ENCODE results near the gene DHODH.
"Not testable (repeated sequence)": the region's sequence is repeated elsewhere in the genome, so short reads cannot be mapped to it uniquely, and the experiment has no call there.

Gene DHODH

GRCh38 chr16:71974068-71974818, 34.3 kb upstream of the DHODH start:
- no peak overlapping the region for H3K9ac ChIP-seq
- H2AFZ ChIP-seq: no peak overlapping the region
- H3K79me2 ChIP-seq: no peaks in the 10 kb centered on the region
- no peaks in the 10 kb centered on the region for H3K36me3 ChIP-seq (ENCODE audit: control insufficient read depth, insufficient read depth, low read length)
- TF ChIP-seq CTCF (IDR thresholded peaks at IDR 0.05): no peak
- no peak overlapping the region for H3K4me3 ChIP-seq (ENCODE audit: low read depth, low read length)
- H3K27ac ChIP-seq: no peak overlapping the region
- H3K9me3 ChIP-seq (ENCODE audit: control insufficient read depth, low read length): no peaks in the 10 kb centered on the region
- H3K4me2 ChIP-seq (ENCODE audit: low read length): no peak overlapping the region
- no peaks in the 10 kb centered on the region for H3K4me1 ChIP-seq
- H3K27me3 ChIP-seq (ENCODE audit: control insufficient read depth, insufficient read depth, low read length): no peaks in the 10 kb centered on the region

GRCh38 chr16:71985262-71985974, 23.1 kb upstream of the DHODH start:
- Histone ChIP-seq H3K9me3 (ENCODE audit: control insufficient read depth, low read length) (no peaks in the 10 kb centered on the region), H3K9ac (no peak overlapping the region), H3K4me2 (ENCODE audit: low read length) (no peak overlapping the region), H3K27me3 (ENCODE audit: control insufficient read depth, insufficient read depth, low read length) (no peaks in the 10 kb centered on the region), H3K27ac (no peak overlapping the region), H2AFZ (no peak overlapping the region), H3K4me3 (ENCODE audit: low read depth, low read length) (no peak overlapping the region), H3K4me1 (no peaks in the 10 kb centered on the region), H3K79me2 (no peaks in the 10 kb centered on the region), H3K36me3 (ENCODE audit: control insufficient read depth, insufficient read depth, low read length) (no peaks in the 10 kb centered on the region)
- TF ChIP-seq CTCF (IDR thresholded peaks at IDR 0.05): no peak

GRCh38 chr16:71986131-71986530, 22.4 kb upstream of the DHODH start:
- H3K36me3 ChIP-seq (ENCODE audit: control insufficient read depth, insufficient read depth, low read length): no peaks in the 10 kb centered on the region
- H3K4me2 ChIP-seq (ENCODE audit: low read length): peak overlapping the region; percentile 40
- TF ChIP-seq CTCF (IDR thresholded peaks at IDR 0.05): no peak
- H3K27me3 ChIP-seq (ENCODE audit: control insufficient read depth, insufficient read depth, low read length): no peaks in the 10 kb centered on the region
- H3K4me3 ChIP-seq (ENCODE audit: low read depth, low read length): no peak overlapping the region
- H3K4me1 ChIP-seq: no peaks in the 10 kb centered on the region
- peak overlapping the region; percentile 13 for H2AFZ ChIP-seq
- H3K9me3 ChIP-seq (ENCODE audit: control insufficient read depth, low read length): no peaks in the 10 kb centered on the region
- H3K79me2 ChIP-seq: no peaks in the 10 kb centered on the region
- H3K27ac ChIP-seq: no peak overlapping the region
- H3K9ac ChIP-seq: no peak overlapping the region

GRCh38 chr16:71995038-71995437, 13.5 kb upstream of the DHODH start:
- no peaks in the 10 kb centered on the region for H3K4me1 ChIP-seq
- no peaks in the 10 kb centered on the region for H3K79me2 ChIP-seq
- no peaks in the 10 kb centered on the region for H3K27me3 ChIP-seq (ENCODE audit: control insufficient read depth, insufficient read depth, low read length)
- no peak overlapping the region for H2AFZ ChIP-seq
- H3K4me3 ChIP-seq (ENCODE audit: low read depth, low read length): no peak overlapping the region
- H3K9ac ChIP-seq: no peak overlapping the region
- no peak overlapping the region for H3K27ac ChIP-seq
- no peaks in the 10 kb centered on the region for H3K36me3 ChIP-seq (ENCODE audit: control insufficient read depth, insufficient read depth, low read length)
- H3K4me2 ChIP-seq (ENCODE audit: low read length): no peak overlapping the region
- no peak for TF ChIP-seq CTCF (IDR thresholded peaks at IDR 0.05)
- H3K9me3 ChIP-seq (ENCODE audit: control insufficient read depth, low read length): no peaks in the 10 kb centered on the region

- H3K27me3 ChIP-seq (ENCODE audit: control insufficient read depth, insufficient read depth, low read length); H3K36me3 ChIP-seq (ENCODE audit: control insufficient read depth, insufficient read depth, low read length); H2AFZ ChIP-seq; H3K9me3 ChIP-seq (ENCODE audit: control insufficient read depth, low read length); H3K79me2 ChIP-seq; H3K4me3 ChIP-seq (ENCODE audit: low read depth, low read length); H3K27ac ChIP-seq; H3K9ac ChIP-seq; H3K4me2 ChIP-seq (ENCODE audit: low read length); H3K4me1 ChIP-seq: not testable (repeated sequence)
Observed at GRCh38 chr16:71997578-71997977, 11.0 kb upstream of the DHODH start.
